Measurements from ENCODE around the gene MYL6B. TPM values are rescaled to one million over a fixed set of nuclear protein-coding genes. Genes with fewer than 3 reads are reported as not detected.

MYL6B gene
- total RNA-seq, 4 donors from 2014 or later: 33.4 to 115 (median 48.1) TPM

DNA sequence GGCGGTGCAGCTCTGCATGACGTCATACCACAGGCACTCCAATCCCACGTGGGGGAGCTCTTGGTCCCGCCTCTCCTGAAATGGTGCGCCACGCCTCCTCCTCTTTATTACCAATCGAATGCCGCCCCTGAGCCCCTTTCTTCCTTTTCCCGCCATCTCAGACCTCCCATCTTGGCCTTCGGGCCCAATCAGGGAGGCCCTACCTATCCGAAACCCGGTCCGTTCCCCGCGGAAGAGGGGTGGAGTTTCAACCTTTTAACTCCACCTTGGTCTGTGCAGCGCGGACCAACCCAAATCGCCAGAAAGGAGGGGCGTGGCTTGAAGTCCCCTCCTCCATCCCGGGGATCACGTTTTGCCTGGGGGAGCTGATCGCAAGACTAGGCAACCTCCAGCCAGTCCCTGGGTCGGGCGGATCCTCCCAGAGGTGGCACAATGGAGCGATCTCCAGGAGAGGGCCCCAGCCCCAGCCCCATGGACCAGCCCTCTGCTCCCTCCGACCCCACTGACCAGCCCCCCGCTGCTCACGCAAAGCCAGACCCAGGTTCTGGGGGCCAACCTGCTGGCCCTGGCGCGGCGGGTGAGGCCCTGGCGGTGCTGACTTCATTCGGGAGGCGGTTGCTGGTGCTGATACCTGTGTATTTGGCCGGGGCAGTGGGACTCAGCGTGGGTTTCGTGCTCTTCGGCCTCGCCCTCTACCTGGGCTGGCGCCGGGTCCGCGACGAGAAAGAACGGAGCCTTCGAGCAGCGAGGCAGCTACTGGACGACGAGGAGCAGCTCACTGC is 24.3 kb upstream of the MYL6B start, which contains the start of gene ESYT1:
Gene ESYT1 (plus strand): TSS at position 380 of the 782 bp plus-strand sequence. CDS start 53 bp downstream, at position 433.
- Histone ChIP-seq H3K9me3 (no peaks in the 10 kb centered on the region), H3K27me3 (no peaks in the 10 kb centered on the region), H3K27ac (peak within 1 kb of the TSS; percentile 71 to 85 (median 84)), H3K4me3 (replicated peaks in 1 of 3) (peak within 1 kb of the TSS; percentile 45 to 73 (median 60)), H3K4me1 (peaks cover 39 to 46% of the 10 kb centered on the region in 2 donors), H3K36me3 (peaks cover 16 to 25% of the 10 kb centered on the region in 2 donors)
- 1 to 3% methylated on average over 27 to 35 of the region's 49 CpGs for WGBS, 2 donors
- TF ChIP-seq, protein P1, sequence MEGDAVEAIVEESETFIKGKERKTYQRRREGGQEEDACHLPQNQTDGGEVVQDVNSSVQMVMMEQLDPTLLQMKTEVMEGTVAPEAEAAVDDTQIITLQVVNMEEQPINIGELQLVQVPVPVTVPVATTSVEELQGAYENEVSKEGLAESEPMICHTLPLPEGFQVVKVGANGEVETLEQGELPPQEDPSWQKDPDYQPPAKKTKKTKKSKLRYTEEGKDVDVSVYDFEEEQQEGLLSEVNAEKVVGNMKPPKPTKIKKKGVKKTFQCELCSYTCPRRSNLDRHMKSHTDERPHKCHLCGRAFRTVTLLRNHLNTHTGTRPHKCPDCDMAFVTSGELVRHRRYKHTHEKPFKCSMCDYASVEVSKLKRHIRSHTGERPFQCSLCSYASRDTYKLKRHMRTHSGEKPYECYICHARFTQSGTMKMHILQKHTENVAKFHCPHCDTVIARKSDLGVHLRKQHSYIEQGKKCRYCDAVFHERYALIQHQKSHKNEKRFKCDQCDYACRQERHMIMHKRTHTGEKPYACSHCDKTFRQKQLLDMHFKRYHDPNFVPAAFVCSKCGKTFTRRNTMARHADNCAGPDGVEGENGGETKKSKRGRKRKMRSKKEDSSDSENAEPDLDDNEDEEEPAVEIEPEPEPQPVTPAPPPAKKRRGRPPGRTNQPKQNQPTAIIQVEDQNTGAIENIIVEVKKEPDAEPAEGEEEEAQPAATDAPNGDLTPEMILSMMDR (IDR thresholded peaks at IDR 0.05): no peak
- TF ChIP-seq POLR2A (IDR thresholded peaks at IDR 0.05): peak; percentile 88 to 98
- DNase-seq: peak; percentile 100
- intact Hi-C loops (cut with DNase I): loop anchor here (10.0 kb wide), 2 partner anchors 97 to 337 kb away; partner anchors contain the start of genes NABP2, RNF41 and SPRYD4

DNA sequence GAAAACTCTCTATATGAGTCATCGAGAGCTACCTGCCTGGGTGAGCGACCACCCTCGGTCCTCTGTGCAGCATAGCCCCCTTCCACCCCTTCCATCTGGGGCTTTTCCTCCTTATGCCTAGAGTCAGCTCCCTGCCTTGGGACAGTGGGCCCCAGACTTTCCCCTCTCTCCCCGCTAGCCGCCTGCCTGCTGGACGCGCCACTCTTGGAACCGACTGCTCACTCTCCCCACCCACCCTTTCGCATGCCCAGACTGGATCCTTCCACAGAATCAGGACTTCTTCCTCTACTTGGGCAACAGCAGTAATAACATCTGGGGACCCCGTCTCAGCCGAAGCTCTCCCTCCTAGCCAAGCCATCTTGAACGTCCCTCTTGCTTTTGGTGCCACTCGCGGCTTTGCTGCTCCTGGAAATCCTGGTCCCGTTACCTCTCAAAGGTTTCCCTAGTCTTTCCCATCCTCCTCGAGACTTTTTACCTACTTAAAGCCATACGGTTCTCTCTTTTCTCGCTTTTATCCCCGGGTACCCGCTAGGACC is 23.6 kb upstream of the MYL6B start:
- intact Hi-C loops (cut with DNase I): loop anchor here (10.0 kb wide), 2 partner anchors 96 to 336 kb away; partner anchors contain the start of genes NABP2, RNF41 and SPRYD4
- peaks cover 16 to 31% of the 10 kb centered on the region in 2 donors for H3K36me3 ChIP-seq
- no peaks in the 10 kb centered on the region for H3K9me3 ChIP-seq
- DNase-seq: peak; percentile 29 to 37
- H3K4me3 ChIP-seq (replicated peaks in 1 of 3): peak overlapping the region; percentile 45 to 73 (median 60)
- TF ChIP-seq POLR2A (IDR thresholded peaks at IDR 0.05): no peak
- TF ChIP-seq, protein P1 (IDR thresholded peaks at IDR 0.05): no peak
- H3K27ac ChIP-seq: peak overlapping the region; percentile 71 to 85 (median 80)
- 1% methylated on average over 19 of the region's 20 CpGs for WGBS, 2 donors
- H3K4me1 ChIP-seq: peaks cover 39 to 46% of the 10 kb centered on the region in 2 donors
- H3K27me3 ChIP-seq: no peaks in the 10 kb centered on the region

DNA sequence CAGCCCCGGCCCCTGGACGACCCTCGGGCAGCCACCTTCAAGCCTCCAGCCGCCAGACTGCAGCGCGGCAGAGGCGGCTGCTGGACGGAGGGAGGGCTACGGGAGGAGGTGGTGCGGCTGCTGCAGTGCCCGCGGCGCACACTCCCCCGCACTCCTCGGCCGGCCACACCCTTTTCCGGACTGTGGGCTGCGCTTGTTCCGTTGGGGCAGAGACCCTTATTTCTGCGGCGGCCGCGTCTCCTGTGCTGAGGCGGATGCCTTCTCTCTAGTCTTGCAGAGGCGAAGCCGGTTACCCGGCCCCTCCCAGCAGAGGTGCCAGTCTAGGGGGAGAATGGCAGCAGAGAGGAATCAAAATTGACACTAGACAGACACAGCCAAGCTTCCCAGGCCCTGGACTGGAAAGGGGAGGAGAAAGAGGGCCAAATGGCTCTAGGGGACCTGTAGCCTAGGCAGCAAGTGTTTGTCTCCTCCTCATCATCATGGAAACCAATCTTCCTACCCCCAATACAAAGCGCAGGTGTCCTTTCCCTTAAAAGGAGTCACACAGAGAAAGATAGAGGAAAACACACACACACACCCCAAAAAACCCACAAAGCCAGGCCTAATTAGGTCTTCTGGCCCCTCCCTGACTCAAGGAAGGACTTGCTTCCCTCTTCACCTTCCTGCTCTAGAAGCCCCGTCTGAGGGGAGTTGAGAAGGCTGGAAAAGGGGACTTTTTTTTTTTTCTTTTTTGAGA is 23.0 kb upstream of the MYL6B start:
- no peaks in the 10 kb centered on the region for H3K27me3 ChIP-seq
- peaks cover 36 to 43% of the 10 kb centered on the region in 2 donors for H3K4me1 ChIP-seq
- intact Hi-C loops (cut with DNase I): loop anchor here (10.0 kb wide), 2 partner anchors 95 to 335 kb away; partner anchors contain the start of genes NABP2, RNF41 and SPRYD4
- peaks cover 20 to 32% of the 10 kb centered on the region in 2 donors for H3K36me3 ChIP-seq
- peak in 1 of 2 donors; percentile 52 for TF ChIP-seq POLR2A (IDR thresholded peaks at IDR 0.05)
- TF ChIP-seq, protein P1 (IDR thresholded peaks at IDR 0.05): no peak
- DNase-seq: peak; percentile 60 to 67
- WGBS, 2 donors: 3 to 5% methylated on average over 17 to 20 of the region's 29 CpGs
- peak overlapping the region; percentile 45 to 73 (median 60) for H3K4me3 ChIP-seq (replicated peaks in 1 of 3)
- H3K27ac ChIP-seq: peak overlapping the region; percentile 71 to 85 (median 80)
- H3K9me3 ChIP-seq: no peaks in the 10 kb centered on the region

DNA sequence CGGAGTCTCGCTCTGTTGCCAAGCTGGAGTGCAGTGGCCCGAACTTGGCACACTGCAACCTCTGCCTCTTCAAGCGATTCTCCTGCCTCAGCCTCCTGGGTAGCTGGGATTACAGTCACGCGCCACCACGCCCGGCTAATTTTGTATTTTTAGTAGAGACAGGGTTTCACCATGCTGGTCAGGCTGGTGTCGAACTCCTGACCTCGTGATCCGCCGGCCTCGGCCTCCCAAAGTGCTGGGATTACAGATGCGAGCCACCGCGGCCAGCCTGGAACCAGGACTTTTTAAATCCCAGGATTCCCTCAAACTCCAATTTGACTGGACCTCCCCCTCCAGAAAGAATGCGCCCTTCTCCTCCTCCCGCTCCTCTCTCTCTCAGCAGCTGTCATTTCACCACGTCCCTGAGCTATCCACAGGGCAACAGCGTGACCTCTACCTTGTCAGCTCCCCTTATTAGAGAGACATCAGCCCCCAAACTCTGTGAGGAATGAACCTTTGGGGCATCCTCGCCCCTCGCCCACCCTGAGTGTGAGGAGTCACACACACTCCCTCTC is 22.4 kb upstream of the MYL6B start:
- H3K27me3 ChIP-seq: no peaks in the 10 kb centered on the region
- H3K27ac ChIP-seq: peak overlapping the region in 2 of 3 donors; percentile 80 to 85
- TF ChIP-seq POLR2A (IDR thresholded peaks at IDR 0.05): no peak
- TF ChIP-seq, protein P1 (IDR thresholded peaks at IDR 0.05): no peak
- WGBS, 2 donors: 56 to 60% methylated on average over 22 of the region's 22 CpGs
- no peaks in the 10 kb centered on the region for H3K9me3 ChIP-seq
- intact Hi-C loops (cut with DNase I): loop anchor here (10.0 kb wide), 2 partner anchors 95 to 335 kb away; partner anchors contain the start of genes NABP2, RNF41 and SPRYD4
- peaks cover 29 to 37% of the 10 kb centered on the region in 2 donors for H3K4me1 ChIP-seq
- peak overlapping the region in 1 of 3 donors; percentile 60 for H3K4me3 ChIP-seq (replicated peaks in 1 of 3)
- H3K36me3 ChIP-seq: peaks cover 20 to 32% of the 10 kb centered on the region in 2 donors
- peak; percentile 49 to 57 for DNase-seq

All from thyroid gland (tissue), 4 donors.